Superior temporal gyrus (tissue), 1 donor: Measurements from ENCODE around the gene UNC5B.
A peak's percentile ranks its signal among the peaks of the same experiment; 100 is the strongest.
"Not testable (repeated sequence)": the region's sequence is repeated elsewhere in the genome, so short reads cannot be mapped to it uniquely, and the experiment has no call there.

Experiments used
- DNase-seq: peaks from one replicate; pipeline ENCODE4 v3.0.0-alpha.2; 2016; ENCODE audit errors: extremely low spot score

Gene UNC5B

GRCh38 chr10:71209731-71210541 lies 2.4 kb upstream of the UNC5B start:
- DNase-seq = no peak

DNA sequence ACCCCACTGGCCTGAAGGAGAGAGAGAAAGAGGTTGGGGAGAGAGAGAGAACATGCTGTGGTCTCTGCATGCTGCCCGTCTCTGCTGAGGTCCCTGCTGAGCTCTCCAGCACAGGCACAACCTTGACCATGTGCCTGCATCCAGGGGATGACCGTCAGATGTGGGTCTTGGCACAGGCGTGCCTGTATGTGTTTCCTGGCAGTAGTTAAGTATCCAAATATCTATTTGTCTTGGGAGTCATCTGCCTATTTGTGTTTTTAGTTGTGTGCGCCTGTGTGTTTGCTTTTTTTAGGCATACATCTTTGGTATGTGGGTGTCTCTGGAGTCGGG lies 1.9 kb upstream of the UNC5B start:
- no peak for DNase-seq

GRCh38 chr10:71211053-71211452 lies 1.3 kb upstream of the UNC5B start:
- DNase-seq = no peak

- no peak for DNase-seq
Measured at GRCh38 chr10:71211775-71212317, 524 bp upstream of the UNC5B start.

DNA sequence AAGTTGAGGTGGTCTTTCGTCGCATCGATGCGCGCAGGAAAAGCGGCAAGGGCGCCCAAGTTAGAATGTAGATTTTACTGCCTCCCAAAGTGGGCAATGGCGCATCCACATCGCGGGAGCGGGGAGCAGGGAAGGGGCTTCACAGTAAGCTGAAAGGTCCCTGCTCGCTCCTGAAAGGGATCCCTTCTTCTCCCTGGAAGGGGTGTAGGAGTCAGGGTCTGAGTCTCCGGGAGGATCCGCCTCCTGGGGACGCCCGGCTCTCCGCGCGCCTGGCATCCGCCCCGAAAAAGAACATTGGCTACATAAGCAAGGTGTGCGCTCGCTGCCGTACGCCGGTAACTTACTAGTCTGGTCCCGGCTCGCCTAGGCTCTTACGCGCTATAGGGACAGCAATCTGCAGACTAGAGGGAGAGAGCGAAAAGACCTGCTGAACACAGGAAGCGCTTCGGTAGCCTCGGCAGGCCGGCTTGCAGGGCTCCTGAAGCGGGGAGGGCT lies 804 bp downstream of the UNC5B start:
- peak; percentile 63 for DNase-seq

- peak; percentile 52 for DNase-seq
Measured at GRCh38 chr10:71213761-71214440, 1.5 kb downstream of the UNC5B start.

DNA sequence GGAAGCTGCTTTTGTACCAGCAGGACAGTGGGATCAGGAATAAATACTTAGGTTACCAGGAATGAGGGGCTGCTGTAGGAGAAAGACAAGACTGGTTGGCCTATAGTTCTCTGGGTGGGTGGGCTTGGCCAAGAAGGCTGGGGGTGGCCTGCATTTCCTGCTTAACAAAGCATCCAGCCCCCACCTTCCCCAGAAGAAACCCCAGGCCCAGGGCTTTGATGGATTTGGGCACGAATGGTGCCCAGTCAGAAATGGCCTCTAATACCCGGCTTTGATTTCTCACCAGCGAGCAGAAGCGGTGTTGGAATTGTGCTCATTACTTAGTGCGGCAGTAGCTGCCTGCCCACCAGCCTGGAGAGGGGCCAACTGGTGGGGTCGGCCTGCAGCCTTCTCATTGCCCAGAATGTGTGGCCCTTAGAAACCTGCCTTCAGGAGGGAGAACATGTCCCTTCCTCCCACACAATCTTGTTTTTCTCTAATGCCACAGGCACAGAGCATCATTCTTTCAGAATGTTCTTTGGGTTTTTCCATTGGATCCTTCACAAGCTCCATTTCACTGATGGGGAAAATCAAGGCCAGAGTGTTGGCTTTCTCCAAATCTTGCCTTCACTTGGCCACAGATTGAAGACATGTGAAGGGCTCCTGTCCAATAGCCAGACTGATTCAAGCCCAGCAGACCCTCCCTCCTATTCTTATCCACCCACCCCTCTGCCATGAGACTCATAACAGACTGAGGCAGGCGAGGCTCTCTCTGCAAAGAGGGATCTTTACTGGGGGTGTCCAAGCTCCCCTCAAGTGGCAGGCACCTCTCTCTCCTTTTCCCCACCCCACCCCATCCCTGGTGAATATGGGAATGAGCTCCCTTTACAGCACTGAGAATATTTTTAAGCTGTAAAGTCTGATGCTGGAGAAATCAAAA lies 2.5 kb downstream of the UNC5B start:
- no peak for DNase-seq

GRCh38 chr10:71216363-71216695 lies 4.0 kb downstream of the UNC5B start:
- DNase-seq = no peak

GRCh38 chr10:71216751-71217265 lies 4.4 kb downstream of the UNC5B start:
- DNase-seq = no peak

GRCh38 chr10:71217266-71218045 lies 5.1 kb downstream of the UNC5B start:
- peak; percentile 60 for DNase-seq

GRCh38 chr10:71218046-71218650 lies 5.8 kb downstream of the UNC5B start:
- peak; percentile 38 for DNase-seq

- no peak for DNase-seq
Measured at GRCh38 chr10:71218651-71219050, 6.3 kb downstream of the UNC5B start.

DNA sequence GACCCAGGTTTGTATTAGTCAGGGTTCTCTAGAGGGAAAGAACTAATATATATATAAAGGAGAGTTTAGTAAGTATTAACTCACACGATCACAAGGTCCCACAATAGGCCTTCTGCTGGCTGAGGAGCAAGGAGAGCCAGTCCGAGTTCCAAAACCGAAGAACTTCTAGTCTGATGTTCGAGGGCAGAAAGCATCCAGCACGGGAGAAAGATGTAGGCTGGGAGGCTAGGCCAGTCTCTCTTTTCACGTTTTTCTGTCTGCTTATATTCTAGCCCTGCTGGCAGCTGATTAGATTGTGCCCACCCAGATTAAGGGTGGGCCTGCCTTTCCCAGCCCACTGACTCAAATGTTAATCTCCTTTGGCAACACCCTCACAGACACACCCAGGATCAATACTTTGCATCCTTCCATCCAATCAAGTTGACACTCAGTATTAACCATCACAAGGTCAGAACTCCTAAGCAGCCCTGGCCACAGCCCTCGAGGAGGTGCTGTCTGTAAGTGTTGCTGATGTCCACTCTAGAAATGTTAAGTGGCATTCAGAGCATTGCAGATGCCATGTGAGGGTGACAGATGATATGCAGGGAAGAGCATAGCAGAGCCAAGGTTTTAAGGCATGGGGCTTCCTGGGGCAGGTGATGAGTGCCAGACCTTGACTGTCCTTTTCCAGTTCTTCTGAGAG lies 7.0 kb downstream of the UNC5B start:
- not testable (repeated sequence) for DNase-seq

GRCh38 chr10:71219918-71220688 lies 7.7 kb downstream of the UNC5B start:
- DNase-seq = no peak

- no peak for DNase-seq
Measured at GRCh38 chr10:71220689-71221540, 8.5 kb downstream of the UNC5B start.

DNA sequence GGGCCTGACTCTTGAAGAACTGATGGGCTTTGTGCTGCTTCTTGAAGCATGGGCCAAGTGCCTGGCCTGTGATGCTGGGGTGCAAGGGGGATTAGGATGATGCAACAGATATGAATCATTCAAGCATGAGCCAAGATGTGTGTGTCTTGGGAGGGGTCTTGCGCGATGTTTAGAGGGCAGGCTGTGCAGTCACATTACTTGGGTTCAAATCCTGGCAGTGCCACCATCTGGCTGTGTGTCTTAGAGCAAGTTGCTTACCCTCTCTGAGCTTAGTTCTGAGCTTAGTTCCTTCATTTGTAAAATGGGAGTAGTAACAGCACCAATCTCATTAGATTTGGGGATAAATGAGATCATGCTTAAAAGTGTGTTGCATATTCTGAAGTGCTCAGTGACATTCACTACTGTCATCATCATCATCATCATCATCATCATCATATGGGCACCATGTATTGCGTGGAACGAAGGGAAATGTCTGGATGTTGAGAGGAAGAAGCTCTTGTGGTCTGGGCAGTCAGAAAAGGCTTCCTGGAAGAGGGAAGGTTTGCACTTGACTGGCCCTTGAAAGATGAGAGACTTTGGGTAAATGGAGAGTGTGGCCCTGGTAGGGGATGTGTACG lies 9.3 kb downstream of the UNC5B start:
- no peak for DNase-seq

DNA sequence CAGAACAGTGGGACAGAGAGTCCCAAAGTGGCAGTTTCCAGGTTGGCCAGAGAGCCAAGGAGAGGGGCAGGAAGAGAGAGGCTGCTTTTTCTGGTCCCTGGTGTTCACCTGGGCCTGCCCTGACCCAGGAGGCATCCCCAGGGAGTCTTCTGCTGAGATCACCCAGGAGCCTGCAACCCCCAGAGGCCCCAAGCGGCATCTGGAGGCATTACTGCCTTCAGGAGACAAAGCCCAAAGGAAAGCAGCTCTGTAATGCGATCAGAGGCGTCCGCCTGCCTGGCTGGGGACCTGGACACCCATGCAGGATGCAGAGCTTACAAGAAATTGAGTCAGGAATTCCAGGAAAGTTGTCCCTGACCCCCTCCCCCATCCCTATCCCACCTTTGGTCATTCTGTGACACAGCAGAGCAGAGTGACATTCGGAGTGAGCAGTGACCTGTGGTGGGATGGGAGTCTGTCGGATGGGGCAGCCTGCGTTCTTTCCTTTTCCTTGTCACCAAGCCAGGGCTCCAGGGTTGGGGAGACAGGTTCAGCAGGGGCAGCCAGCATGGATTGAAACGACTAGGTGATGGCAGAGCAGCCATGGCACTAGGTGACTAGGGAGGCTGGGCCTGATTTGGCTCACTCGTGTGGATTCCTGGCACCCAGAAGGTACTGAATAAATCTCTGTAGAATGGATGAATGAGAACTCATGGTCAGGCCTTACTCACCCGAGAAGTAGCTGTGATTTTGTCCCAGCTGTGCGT lies 10.4 kb downstream of the UNC5B start:
- no peak for DNase-seq
